HG03095 (cell line): Measurements from ENCODE around the gene GDPD5.
"Not testable (repeated sequence)": the region's sequence is repeated elsewhere in the genome, so short reads cannot be mapped to it uniquely, and the experiment has no call there.

ENCODE experiments used
- ATAC-seq: cut with Tn5 transposase; IDR thresholded peaks from one replicate; pipeline ENCODE4 v1.9.1; 2021; ENCODE audit warnings: moderate library complexity; ENCODE audit not compliant: unreplicated experiment

GDPD5 gene

GRCh38 chr11:75431533-75432525 lies 93.9 kb downstream of the GDPD5 start:
- no peak for ATAC-seq

- ATAC-seq: no peak
These were observed 94.8 kb downstream of the GDPD5 start for GRCh38 chr11:75430714-75431532.

- no peak for ATAC-seq
These were observed 95.6 kb downstream of the GDPD5 start for GRCh38 chr11:75429902-75430713.

- no peak for ATAC-seq
These were observed 96.2 kb downstream of the GDPD5 start for GRCh38 chr11:75429641-75429901.

GRCh38 chr11:75428989-75429640 lies 96.6 kb downstream of the GDPD5 start:
- no peak for ATAC-seq

- no peak for ATAC-seq
These were observed 97.4 kb downstream of the GDPD5 start for GRCh38 chr11:75428281-75428724.

- ATAC-seq: no peak
These were observed 98.6 kb downstream of the GDPD5 start for GRCh38 chr11:75427181-75427580.

- no peak for ATAC-seq
These were observed 99.0 kb downstream of the GDPD5 start for GRCh38 chr11:75426720-75427086.

- no peak for ATAC-seq
These were observed 100.3 kb downstream of the GDPD5 start for GRCh38 chr11:75425422-75425821.

- ATAC-seq: no peak
These were observed 101.3 kb downstream of the GDPD5 start for GRCh38 chr11:75424396-75424795.

- ATAC-seq: no peak
These were observed 102.0 kb downstream of the GDPD5 start for GRCh38 chr11:75423721-75424120.

- no peak for ATAC-seq
These were observed 103.2 kb downstream of the GDPD5 start for GRCh38 chr11:75422248-75423231.

- no peak for ATAC-seq
These were observed 103.9 kb downstream of the GDPD5 start for GRCh38 chr11:75421902-75422247.

- ATAC-seq: no peak
These were observed 104.6 kb downstream of the GDPD5 start for GRCh38 chr11:75421035-75421602.

GRCh38 chr11:75420224-75421034 lies 105.3 kb downstream of the GDPD5 start:
- ATAC-seq: no peak

- ATAC-seq: no peak
These were observed 111.9 kb downstream of the GDPD5 start for GRCh38 chr11:75413864-75414263.

GRCh38 chr11:75413146-75413545 lies 112.6 kb downstream of the GDPD5 start:
- not testable (repeated sequence) for ATAC-seq

- ATAC-seq: not testable (repeated sequence)
These were observed 115.8 kb downstream of the GDPD5 start for GRCh38 chr11:75409971-75410370.

- no peak for ATAC-seq
These were observed 116.9 kb downstream of the GDPD5 start for GRCh38 chr11:75408957-75409219.
